GM23338 (cell line): ENCODE measurements around the gene SRSF3. TPM values are rescaled to one million over a fixed set of nuclear protein-coding genes. Genes with fewer than 3 reads are reported as not detected.

Experiments used
- ATAC-seq: fragments of 200-7000 bp; cut with Tn5 transposase; 3 replicates; pipeline ENCODE4 v1.9.1; 2020
- DNase-seq: peaks from one replicate; pipeline ENCODE4 v3.0.0-alpha.2; 2015; ENCODE audit warnings: low spot score
- H2AFZ ChIP-seq: fragments of 200-600 bp; sonication (generic); 2 replicates; pipeline ENCODE4 v1.8.0; 2016; ENCODE audit warnings: antibody characterized with exemption, mild to moderate bottlenecking, moderate library complexity
- H3F3A ChIP-seq: fragments of 200-600 bp; sonication (generic); replicated peaks from 2 replicates; pipeline ENCODE4 v1.8.0; 2017; ENCODE audit warnings: antibody characterized with exemption, mixed run types, low read depth
- H3K27ac ChIP-seq: fragments of 200-600 bp; sonication (generic); 2 replicates; pipeline ENCODE4 v1.6.1; 2016; ENCODE audit warnings: low read depth
- H3K27me3 ChIP-seq: fragments of 200-600 bp; sonication (generic); 2 replicates; pipeline ENCODE4 v1.8.0; 2016; ENCODE audit warnings: mild to moderate bottlenecking, mixed run types, moderate library complexity; ENCODE audit not compliant: insufficient read depth
- H3K36me3 ChIP-seq: fragments of 200-600 bp; sonication (generic); 2 replicates; pipeline ENCODE4 v1.8.0; 2016; ENCODE audit warnings: mild to moderate bottlenecking; ENCODE audit not compliant: insufficient read depth
- H3K4me1 ChIP-seq: fragments of 200-600 bp; sonication (generic); 2 replicates; pipeline ENCODE4 v1.8.0; 2016; ENCODE audit warnings: mild to moderate bottlenecking, moderate library complexity; ENCODE audit not compliant: insufficient read depth
- H3K4me2 ChIP-seq: fragments of 200-600 bp; sonication (generic); 2 replicates; pipeline ENCODE4 v1.7.1; 2017; ENCODE audit warnings: mixed run types
- H3K4me3 ChIP-seq: fragments of 200-600 bp; sonication (generic); 2 replicates; pipeline ENCODE4 v1.6.1; 2016; ENCODE audit warnings: mixed run types
- H3K79me2 ChIP-seq: fragments of 200-600 bp; sonication (generic); replicated peaks from 2 replicates; pipeline ENCODE4 v1.8.0; 2017; ENCODE audit warnings: mild to moderate bottlenecking; ENCODE audit not compliant: insufficient read depth
- H3K9me2 ChIP-seq: fragments of 200-600 bp; sonication (generic); 2 replicates; pipeline ENCODE4 v1.8.0; 2017; ENCODE audit not compliant: insufficient read depth
- H4K20me1 ChIP-seq: fragments of 200-600 bp; sonication (generic); replicated peaks from 2 replicates; pipeline ENCODE4 v1.8.0; 2017; ENCODE audit warnings: mild to moderate bottlenecking; ENCODE audit not compliant: insufficient read depth
- H3K27ac Mint-ChIP-seq: 2 replicates; pipeline ENCODE4 v1.8.0; 2020; ENCODE audit warnings: inconsistent platforms, mild to moderate bottlenecking, moderate library complexity, mixed read lengths
- H3K27me3 Mint-ChIP-seq: 3 replicates; pipeline ENCODE4 v1.8.0; 2022; ENCODE audit warnings: low read depth, mild to moderate bottlenecking, moderate library complexity, mixed read lengths, inconsistent platforms; ENCODE audit not compliant: insufficient read depth, poor library complexity
- H3K36me3 Mint-ChIP-seq: 3 replicates; pipeline ENCODE4 v1.8.0; 2021; ENCODE audit warnings: low read depth, mild to moderate bottlenecking, inconsistent platforms, moderate library complexity, mixed read lengths
- H3K4me1 Mint-ChIP-seq: 3 replicates; pipeline ENCODE4 v1.8.0; 2020; ENCODE audit warnings: mild to moderate bottlenecking, inconsistent platforms, mixed read lengths
- H3K4me3 Mint-ChIP-seq: 3 replicates; pipeline ENCODE4 v1.8.0; 2021; ENCODE audit warnings: moderate library complexity, mild to moderate bottlenecking, inconsistent platforms, mixed read lengths
- H3K9me3 Mint-ChIP-seq: 3 replicates; pipeline ENCODE4 v1.8.0; 2020; ENCODE audit warnings: moderate library complexity, mild to moderate bottlenecking, inconsistent platforms, mixed read lengths
- CREB1 ChIP-seq: fragments of 250-450 bp; sonication (Bioruptor Pico); IDR thresholded peaks from 2 replicates; pipeline ENCODE4 v1.5.0; 2020; ENCODE audit warnings: low read depth, mild to moderate bottlenecking, moderate library complexity
- CTCF ChIP-seq, 2 experiments: fragments of 200-600 bp in 1 of 2; sonication (generic) in 1 of 2; conservative IDR thresholded peaks; 2 replicates each; pipeline versions ENCODE4 v1.5.1 to v1.6.1; 2016 to 2017; ENCODE audit warnings: antibody characterized with exemption in 2 of 2, low read depth in 2 of 2, mild to moderate bottlenecking in 2 of 2, moderate library complexity in 1 of 2
- ETS1 ChIP-seq: IDR thresholded peaks from 2 replicates; pipeline ENCODE4 v1.6.1; 2016; ENCODE audit warnings: antibody characterized with exemption
- EZH2 ChIP-seq: fragments of 200-600 bp; sonication (generic); IDR thresholded peaks from one replicate; pipeline ENCODE4 v1.8.0; 2017; ENCODE audit warnings: antibody characterized with exemption, mild to moderate bottlenecking, low read depth; ENCODE audit not compliant: unreplicated experiment
- EZH2phosphoT487 ChIP-seq: fragments of 200-600 bp; sonication (generic); IDR thresholded peaks from one replicate; pipeline ENCODE4 v1.8.1; 2018; ENCODE audit warnings: antibody characterized with exemption; ENCODE audit not compliant: unreplicated experiment
- JUNB ChIP-seq: IDR thresholded peaks from one replicate; pipeline ENCODE4 v1.6.1; 2016; ENCODE audit warnings: antibody characterized with exemption; ENCODE audit not compliant: unreplicated experiment
- NANOG ChIP-seq: IDR thresholded peaks from 2 replicates; pipeline ENCODE4 v1.6.1; 2016; ENCODE audit warnings: antibody characterized with exemption, borderline replicate concordance
- POLR2AphosphoS5 ChIP-seq: IDR thresholded peaks from 2 replicates; pipeline ENCODE4 v1.6.1; 2016; ENCODE audit warnings: antibody characterized with exemption, low read depth
- STAT1 ChIP-seq: IDR thresholded peaks from one replicate; pipeline ENCODE4 v1.6.1; 2016; ENCODE audit warnings: antibody characterized with exemption; ENCODE audit not compliant: unreplicated experiment
- ZNF331 ChIP-seq: fragments of 250-450 bp; sonication (Bioruptor Pico); IDR thresholded peaks from 2 replicates; pipeline ENCODE4 v1.5.0; 2020; ENCODE audit warnings: low read depth, mild to moderate bottlenecking, moderate library complexity
- ZNF462 ChIP-seq: fragments of 250-450 bp; sonication (Bioruptor Pico); IDR thresholded peaks from 2 replicates; pipeline ENCODE4 v1.5.0; 2020; ENCODE audit warnings: mild to moderate bottlenecking, moderate library complexity
- polyA plus RNA-seq: library from polyadenylated mRNA; unstranded; fragments of >200 nt; fragmentation: Nextera tagmentation; extraction: Ambion mirVana; gene quantifications from 2 replicates; pipeline ENCODE4 v1.2.1, GENCODE V29; 2016
- total RNA-seq: library from RNA; depleted of rRNA; stranded (reverse); fragments of >200 nt; shearing (Covaris generic); gene quantifications from 2 replicates; pipeline ENCODE4 v1.2.3, GENCODE V29; 2014

SRSF3 gene
- total and polyA plus RNA-seq, 2 experiments from 2014 or later, result 436 to 655 TPM

GRCh38 chr6:36556281-36556680, 37.9 kb upstream of the SRSF3 start:
- no peaks in the 10 kb centered on the region for H3K9me3 Mint-ChIP-seq
- no peak overlapping the region for H3K27ac ChIP-seq
- H3K36me3 ChIP-seq, result no peaks in the 10 kb centered on the region
- H2AFZ ChIP-seq, result no peak overlapping the region
- no peaks in the 10 kb centered on the region for H3K9me2 ChIP-seq
- H3K4me1 Mint-ChIP-seq, result no peaks in the 10 kb centered on the region
- H3K27ac Mint-ChIP-seq, result no peak overlapping the region
- H3K4me3 ChIP-seq, result no peak overlapping the region
- DNase-seq (no peak), ATAC-seq (no peak)
- H3K27me3 Mint-ChIP-seq, result no peaks in the 10 kb centered on the region
- H3K4me2 ChIP-seq, result no peak overlapping the region
- no peaks in the 10 kb centered on the region for H3F3A ChIP-seq
- no peaks in the 10 kb centered on the region for H3K79me2 ChIP-seq
- H3K4me3 Mint-ChIP-seq, result no peak overlapping the region
- TF ChIP-seq ZNF331 (CRISPR knock-in tag) (no peak), POLR2AphosphoS5 (no peak), NANOG (no peak)
- H4K20me1 ChIP-seq, result no peaks in the 10 kb centered on the region
- H3K36me3 Mint-ChIP-seq, result no peaks in the 10 kb centered on the region
- H3K27me3 ChIP-seq, result no peaks in the 10 kb centered on the region
- H3K4me1 ChIP-seq, result no peaks in the 10 kb centered on the region

GRCh38 chr6:36559011-36559793, 35.0 kb upstream of the SRSF3 start:
- Mint-ChIP-seq H3K4me3 (no peak overlapping the region), H3K9me3 (no peaks in the 10 kb centered on the region), H3K27me3 (no peaks in the 10 kb centered on the region), H3K27ac (no peak overlapping the region), H3K36me3 (no peaks in the 10 kb centered on the region), H3K4me1 (no peaks in the 10 kb centered on the region; the same call in 2 of the 3 replicates)
- no peak for DNase-seq
- H3K4me1 ChIP-seq, result no peaks in the 10 kb centered on the region
- no peak overlapping the region for H2AFZ ChIP-seq
- no peak overlapping the region for H3K4me3 ChIP-seq
- H3K4me2 ChIP-seq, result no peak overlapping the region
- no peaks in the 10 kb centered on the region for H3K27me3 ChIP-seq
- no peaks in the 10 kb centered on the region for H3K79me2 ChIP-seq
- H3K9me2 ChIP-seq, result no peaks in the 10 kb centered on the region
- H3K27ac ChIP-seq, result no peak overlapping the region
- no peaks in the 10 kb centered on the region for H4K20me1 ChIP-seq
- ATAC-seq, result no peak
- H3F3A ChIP-seq, result no peaks in the 10 kb centered on the region
- no peaks in the 10 kb centered on the region for H3K36me3 ChIP-seq
- TF ChIP-seq EZH2phosphoT487 (no peak), ZNF462 (CRISPR knock-in tag) (no peak), JUNB (no peak), STAT1 (no peak), CREB1 (CRISPR knock-in tag) (no peak), NANOG (no peak), ETS1 (no peak), EZH2 (no peak), ZNF331 (CRISPR knock-in tag) (no peak), POLR2AphosphoS5 (no peak), CTCF (conservative IDR thresholded peaks at IDR 0.05; ENCODE audit: low read depth in 2 of 2) (no peak)
